Body of pancreas (tissue), 4 donors: ENCODE data around the gene SYPL1. TPM values are rescaled to one million over a fixed set of nuclear protein-coding genes. Genes with fewer than 3 reads are reported as not detected.

Experiments
- ATAC-seq: fragments of 150-250 bp; one replicate; pipeline ENCODE4 v1.9.1; 2016
- DNase-seq, 4 donors: peaks; one replicate each; pipeline ENCODE4 v3.0.0-alpha.2; 2019
- H3K27ac ChIP-seq, 4 donors: fragments of 200-600 bp; sonication (generic); 1 replicate in 3 of 4; 2 replicates in 1 of 4; pipeline versions ENCODE4 v1.5.1 to v1.6.1; 2016 to 2019; ENCODE audit warnings: mild to moderate bottlenecking in 1 of 4, mixed read lengths in 1 of 4, moderate library complexity in 1 of 4
- H3K27me3 ChIP-seq, 2 donors: fragments of 200-600 bp; sonication (generic); one replicate each; pipeline ENCODE4 v1.6.0; 2016; ENCODE audit warnings: mild to moderate bottlenecking in 1 of 2
- H3K36me3 ChIP-seq, 2 donors: fragments of 200-600 bp; sonication (generic); replicated peaks in 1 of 2; 2 replicates each; pipeline ENCODE4 v1.5.1; 2016; ENCODE audit warnings: low read depth in 2 of 2; ENCODE audit not compliant: insufficient read depth in 1 of 2
- H3K4me1 ChIP-seq: fragments of 200-600 bp; sonication (generic); one replicate; pipeline ENCODE4 v1.6.0; 2016
- H3K4me3 ChIP-seq, 2 donors: fragments of 200-600 bp; sonication (generic); 1 replicate in 1 of 2; 2 replicates in 1 of 2; pipeline ENCODE4 v1.5.1; 2016 to 2019
- H3K9me3 ChIP-seq, 3 donors: fragments of 200-600 bp; sonication (generic); 1 replicate in 2 of 3; 2 replicates in 1 of 3; pipeline ENCODE4 v1.5.1; 2016
- POLR2A ChIP-seq, 3 donors: fragments of 450-650 bp; IDR thresholded peaks; one replicate each; pipeline ENCODE4 v1.6.1; 2016; ENCODE audit warnings: antibody characterized with exemption in 3 of 3, mild to moderate bottlenecking in 2 of 3
- WGBS, 2 donors: methylation state at CpG; one replicate each; pipeline ENCODE4 v1.1.5; 2017; 5-methylcytosine and 5-hydroxymethylcytosine counted together
- intact Hi-C: fragments of 100-400 bp; cut with DNase I; formaldehyde crosslinking; loops from one replicate; pipeline ENCODE4 v1.15.1; 2023
- total RNA-seq, 2 donors: library from RNA; depleted of rRNA; stranded (reverse); fragments of >200 nt; gene quantifications; one replicate each; pipeline ENCODE4 v1.1.0, GENCODE V29; 2016
- TF ChIP-seq, protein P1 (sequence below), 7 experiments: fragments of 450-650 bp in 4 of 7; fragments of 200-600 bp in 3 of 7; sonication (generic) in 3 of 7; IDR thresholded peaks; one replicate each; pipeline ENCODE4 v1.5.1; 2016 to 2019; ENCODE audit warnings: antibody characterized with exemption in 7 of 7

Gene SYPL1
- total RNA-seq, 2 donors from 2014 or later: 35.6 to 44.1 TPM

DNA sequence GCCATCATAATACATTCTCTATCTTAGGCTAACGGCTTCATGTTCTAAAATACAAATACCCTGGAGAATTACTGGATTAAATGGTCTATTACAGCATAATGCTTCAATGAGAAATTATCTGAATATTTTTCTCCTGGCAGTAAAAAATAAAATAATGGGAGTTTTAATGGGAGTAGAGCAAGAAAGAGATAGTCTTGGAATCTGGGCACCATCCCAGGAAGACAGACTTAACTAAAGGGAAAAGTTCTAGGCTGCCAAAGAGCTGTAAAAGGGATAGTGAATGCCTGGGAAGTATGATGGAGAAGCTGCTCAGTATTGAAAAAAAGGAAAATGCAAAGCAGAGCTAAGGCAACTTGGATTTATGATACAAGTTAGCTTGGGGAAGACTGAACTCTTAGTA, 12.1 kb upstream of the SYPL1 start:
- Histone ChIP-seq H3K27me3 (no peaks in the 10 kb centered on the region), H3K36me3 (no peaks in the 10 kb centered on the region), H3K4me1 (no peaks in the 10 kb centered on the region), H3K4me3 (no peak overlapping the region), H3K27ac (no peak overlapping the region), H3K9me3 (no peaks in the 10 kb centered on the region)
- no peak for DNase-seq
- WGBS, 2 donors: 70 to 83% methylated on average over 1 of the region's 1 CpG
- TF ChIP-seq POLR2A (IDR thresholded peaks at IDR 0.05): no peak
- TF ChIP-seq, protein P1, sequence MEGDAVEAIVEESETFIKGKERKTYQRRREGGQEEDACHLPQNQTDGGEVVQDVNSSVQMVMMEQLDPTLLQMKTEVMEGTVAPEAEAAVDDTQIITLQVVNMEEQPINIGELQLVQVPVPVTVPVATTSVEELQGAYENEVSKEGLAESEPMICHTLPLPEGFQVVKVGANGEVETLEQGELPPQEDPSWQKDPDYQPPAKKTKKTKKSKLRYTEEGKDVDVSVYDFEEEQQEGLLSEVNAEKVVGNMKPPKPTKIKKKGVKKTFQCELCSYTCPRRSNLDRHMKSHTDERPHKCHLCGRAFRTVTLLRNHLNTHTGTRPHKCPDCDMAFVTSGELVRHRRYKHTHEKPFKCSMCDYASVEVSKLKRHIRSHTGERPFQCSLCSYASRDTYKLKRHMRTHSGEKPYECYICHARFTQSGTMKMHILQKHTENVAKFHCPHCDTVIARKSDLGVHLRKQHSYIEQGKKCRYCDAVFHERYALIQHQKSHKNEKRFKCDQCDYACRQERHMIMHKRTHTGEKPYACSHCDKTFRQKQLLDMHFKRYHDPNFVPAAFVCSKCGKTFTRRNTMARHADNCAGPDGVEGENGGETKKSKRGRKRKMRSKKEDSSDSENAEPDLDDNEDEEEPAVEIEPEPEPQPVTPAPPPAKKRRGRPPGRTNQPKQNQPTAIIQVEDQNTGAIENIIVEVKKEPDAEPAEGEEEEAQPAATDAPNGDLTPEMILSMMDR (IDR thresholded peaks at IDR 0.05): no peak
- intact Hi-C loops: no loop called here
- ATAC-seq: no peak

DNA sequence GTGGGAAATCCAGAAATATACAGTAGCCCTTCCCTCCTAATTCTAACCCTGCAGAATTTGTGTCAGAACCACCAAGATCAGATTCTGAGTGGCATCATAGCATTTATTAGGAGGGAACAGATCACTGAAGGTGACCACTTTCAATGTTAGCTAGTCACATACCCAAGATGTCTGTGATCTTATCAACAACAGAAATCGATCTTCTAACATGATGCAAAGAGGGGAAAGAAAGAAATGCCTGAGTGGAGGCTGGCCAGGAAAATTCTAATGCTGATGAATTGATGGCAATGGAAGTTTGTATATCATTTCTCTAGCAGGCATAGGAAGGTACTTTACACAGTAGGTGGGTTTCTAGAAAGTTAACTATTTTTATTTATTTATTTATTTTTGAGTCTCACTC, 10.6 kb upstream of the SYPL1 start:
- no peak overlapping the region for H3K27ac ChIP-seq
- 42 to 48% methylated on average over 1 of the region's 1 CpG for WGBS, 2 donors

DNA sequence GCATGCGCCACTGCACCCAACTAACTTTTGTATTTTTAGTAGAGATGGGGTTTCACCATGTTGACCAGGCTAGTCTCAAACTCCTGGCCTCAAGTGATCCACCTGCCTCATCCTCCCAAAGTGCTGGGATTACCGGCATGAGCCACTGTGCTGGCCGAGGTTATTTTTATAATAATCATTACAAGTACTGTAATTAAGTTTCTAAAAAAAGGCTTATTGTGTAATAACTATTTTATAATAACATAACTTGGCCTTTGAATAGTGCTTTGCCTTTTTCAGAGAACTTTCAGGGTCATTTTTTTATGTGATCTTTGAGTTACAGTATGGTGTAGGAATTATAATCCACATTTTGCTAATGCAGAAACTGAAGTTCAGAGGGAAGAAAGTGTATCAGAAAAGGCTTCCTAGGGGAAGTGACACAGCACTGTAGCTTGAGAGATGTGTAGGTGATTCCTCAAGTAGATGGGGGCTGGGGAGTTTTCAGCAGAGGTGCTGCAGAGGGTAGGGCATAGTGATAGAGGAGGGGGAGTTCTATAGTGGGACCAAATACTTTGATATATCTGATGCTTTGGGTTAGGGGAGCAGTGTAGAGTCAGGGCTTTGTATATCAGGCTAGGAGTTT, 9.2 kb upstream of the SYPL1 start:
- Histone ChIP-seq H3K27ac (no peak overlapping the region), H3K4me3 (no peak overlapping the region), H3K27me3 (no peaks in the 10 kb centered on the region), H3K4me1 (no peaks in the 10 kb centered on the region), H3K9me3 (no peaks in the 10 kb centered on the region), H3K36me3 (no peaks in the 10 kb centered on the region)
- DNase-seq (no peak), ATAC-seq (no peak)
- 81 to 90% methylated on average over 3 of the region's 3 CpGs for WGBS, 2 donors
- TF ChIP-seq POLR2A (IDR thresholded peaks at IDR 0.05): no peak
- TF ChIP-seq, protein P1 (IDR thresholded peaks at IDR 0.05): no peak
- intact Hi-C loops: no loop called here

More for the DNA sequence above, 10.6 kb upstream of the SYPL1 start:
- no peak for DNase-seq
- H3K4me3 ChIP-seq: no peak overlapping the region
- H3K9me3 ChIP-seq: no peaks in the 10 kb centered on the region
- no peaks in the 10 kb centered on the region for H3K4me1 ChIP-seq
- H3K27me3 ChIP-seq: no peaks in the 10 kb centered on the region
- TF ChIP-seq, protein P1 (IDR thresholded peaks at IDR 0.05): no peak
- no peak for TF ChIP-seq POLR2A (IDR thresholded peaks at IDR 0.05)
- intact Hi-C loops: no loop called here
- no peaks in the 10 kb centered on the region for H3K36me3 ChIP-seq
- no peak for ATAC-seq

DNA sequence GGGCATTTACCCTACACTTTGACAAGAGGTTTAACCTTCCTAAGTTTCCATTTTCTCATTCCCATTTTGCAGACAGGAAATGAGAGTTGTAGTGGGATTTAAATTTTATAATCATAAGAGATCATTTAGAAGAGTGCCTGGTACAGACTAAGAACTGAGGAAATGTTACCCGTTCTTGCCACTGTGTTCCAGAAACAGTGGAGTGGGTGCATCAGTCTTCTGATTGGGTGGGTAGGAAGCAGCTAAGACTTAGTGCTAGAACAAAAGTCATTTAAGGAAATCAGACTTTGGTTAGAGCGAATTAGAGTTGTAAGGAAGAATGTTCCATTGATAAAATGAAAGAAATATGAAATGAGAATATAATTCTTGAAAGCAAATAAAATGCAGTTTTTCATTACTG, 8.4 kb upstream of the SYPL1 start:
- Histone ChIP-seq H3K4me1 (no peaks in the 10 kb centered on the region), H3K9me3 (no peaks in the 10 kb centered on the region), H3K4me3 (no peak overlapping the region), H3K27ac (no peak overlapping the region), H3K27me3 (no peaks in the 10 kb centered on the region), H3K36me3 (no peaks in the 10 kb centered on the region)
- intact Hi-C loops: no loop called here
- WGBS, 2 donors: 87 to 94% methylated on average over 2 of the region's 2 CpGs
- ATAC-seq (no peak), DNase-seq (no peak)
- TF ChIP-seq, protein P1 (IDR thresholded peaks at IDR 0.05): no peak
- TF ChIP-seq POLR2A (IDR thresholded peaks at IDR 0.05): no peak

DNA sequence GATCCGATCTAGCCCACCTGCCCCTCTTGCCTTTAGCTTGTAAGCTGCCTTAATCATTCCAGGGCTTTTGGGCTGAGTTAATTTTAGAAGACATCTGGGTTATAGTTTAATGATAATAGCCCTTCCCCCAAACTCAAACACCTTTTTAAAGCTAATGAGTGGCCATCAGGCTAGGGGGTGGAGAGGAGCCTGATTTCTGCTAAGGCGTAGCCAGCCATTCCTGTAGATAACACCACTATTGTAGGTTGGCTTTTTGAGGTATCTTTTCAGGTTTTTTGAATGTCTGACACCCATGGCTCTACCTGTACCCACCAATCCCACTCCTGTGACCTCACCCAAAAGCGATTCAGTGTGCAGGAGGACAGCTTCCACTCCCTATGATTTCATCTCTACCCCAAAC, 7.6 kb upstream of the SYPL1 start:
- Histone ChIP-seq H3K27me3 (no peaks in the 10 kb centered on the region), H3K9me3 (no peaks in the 10 kb centered on the region), H3K27ac (no peak overlapping the region), H3K36me3 (no peaks in the 10 kb centered on the region), H3K4me1 (no peaks in the 10 kb centered on the region), H3K4me3 (no peak overlapping the region)
- 80 to 84% methylated on average over 3 of the region's 3 CpGs for WGBS, 2 donors
- no peak for ATAC-seq
- intact Hi-C loops: no loop called here
- DNase-seq: no peak
- TF ChIP-seq, protein P1 (IDR thresholded peaks at IDR 0.05): no peak
- TF ChIP-seq POLR2A (IDR thresholded peaks at IDR 0.05): no peak
